Sigmoid colon (tissue), 4 donors: ENCODE data around the gene STAP2.

ENCODE experiments used
- EP300 ChIP-seq, 4 donors: sonication (generic); formaldehyde crosslinking; IDR thresholded peaks; one replicate each; pipeline ENCODE4 v1.6.1; 2017; ENCODE audit warnings: antibody characterized with exemption in 4 of 4
- POLR2A ChIP-seq, 2 donors: fragments of 450-650 bp; IDR thresholded peaks; one replicate each; pipeline ENCODE4 v1.6.1; 2016; ENCODE audit warnings: antibody characterized with exemption in 2 of 2, mild to moderate bottlenecking in 2 of 2, moderate library complexity in 2 of 2
- TF ChIP-seq, protein P1 (sequence below), 4 experiments: fragments of 450-650 bp in 3 of 4; fragments of 200-600 bp in 1 of 4; IDR thresholded peaks; one replicate each; pipeline ENCODE4 v1.5.1; 2016 to 2019; ENCODE audit warnings: antibody characterized with exemption in 4 of 4, mild to moderate bottlenecking in 3 of 4, moderate library complexity in 2 of 4

- TF ChIP-seq, protein P1, sequence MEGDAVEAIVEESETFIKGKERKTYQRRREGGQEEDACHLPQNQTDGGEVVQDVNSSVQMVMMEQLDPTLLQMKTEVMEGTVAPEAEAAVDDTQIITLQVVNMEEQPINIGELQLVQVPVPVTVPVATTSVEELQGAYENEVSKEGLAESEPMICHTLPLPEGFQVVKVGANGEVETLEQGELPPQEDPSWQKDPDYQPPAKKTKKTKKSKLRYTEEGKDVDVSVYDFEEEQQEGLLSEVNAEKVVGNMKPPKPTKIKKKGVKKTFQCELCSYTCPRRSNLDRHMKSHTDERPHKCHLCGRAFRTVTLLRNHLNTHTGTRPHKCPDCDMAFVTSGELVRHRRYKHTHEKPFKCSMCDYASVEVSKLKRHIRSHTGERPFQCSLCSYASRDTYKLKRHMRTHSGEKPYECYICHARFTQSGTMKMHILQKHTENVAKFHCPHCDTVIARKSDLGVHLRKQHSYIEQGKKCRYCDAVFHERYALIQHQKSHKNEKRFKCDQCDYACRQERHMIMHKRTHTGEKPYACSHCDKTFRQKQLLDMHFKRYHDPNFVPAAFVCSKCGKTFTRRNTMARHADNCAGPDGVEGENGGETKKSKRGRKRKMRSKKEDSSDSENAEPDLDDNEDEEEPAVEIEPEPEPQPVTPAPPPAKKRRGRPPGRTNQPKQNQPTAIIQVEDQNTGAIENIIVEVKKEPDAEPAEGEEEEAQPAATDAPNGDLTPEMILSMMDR (IDR thresholded peaks at IDR 0.05), result no peak
- TF ChIP-seq POLR2A (IDR thresholded peaks at IDR 0.05), result no peak
- no peak for TF ChIP-seq EP300 (IDR thresholded peaks at IDR 0.05)
Observed at GRCh38 chr19:4318460-4318859, 20.2 kb downstream of the STAP2 start.
